Peyer's patch (tissue), 4 donors: ENCODE data around the gene METAP1D. TPM values are rescaled to one million over a fixed set of nuclear protein-coding genes. Genes with fewer than 3 reads are reported as not detected.
A peak's percentile ranks its signal among the peaks of the same experiment; 100 is the strongest.

Source experiments
- DNase-seq, 3 donors: peaks; one replicate each; pipeline ENCODE4 v3.0.0-alpha.2; 2017 to 2019
- H3K27ac ChIP-seq, 4 donors: fragments of 200-600 bp; sonication (generic); one replicate each; pipeline ENCODE4 v1.5.1; 2016 to 2019
- H3K27me3 ChIP-seq, 2 donors: fragments of 200-600 bp; sonication (generic); one replicate each; pipeline ENCODE4 v1.5.1; 2019
- H3K36me3 ChIP-seq, 3 donors: fragments of 200-600 bp; sonication (generic); one replicate each; pipeline ENCODE4 v1.5.1; 2016 to 2019
- H3K4me1 ChIP-seq, 4 donors: fragments of 200-600 bp; sonication (generic); one replicate each; pipeline ENCODE4 v1.5.1; 2016 to 2019
- H3K4me3 ChIP-seq, 4 donors: fragments of 200-600 bp; sonication (generic); 1 replicate in 3 of 4; 2 replicates in 1 of 4; pipeline ENCODE4 v1.5.1; 2016 to 2019; ENCODE audit warnings: mild to moderate bottlenecking in 1 of 4
- H3K9me3 ChIP-seq, 4 donors: fragments of 200-600 bp; sonication (generic); one replicate each; pipeline ENCODE4 v1.5.1; 2016 to 2019; ENCODE audit warnings: mild to moderate bottlenecking in 1 of 4
- POLR2A ChIP-seq, 2 donors: fragments of 450-650 bp; IDR thresholded peaks; one replicate each; pipeline ENCODE4 v1.5.1; 2017; ENCODE audit warnings: antibody characterized with exemption in 2 of 2, mild to moderate bottlenecking in 2 of 2, moderate library complexity in 2 of 2
- total RNA-seq, 4 donors: library from RNA; depleted of rRNA; stranded (reverse); fragments of >200 nt; gene quantifications; one replicate each; pipeline ENCODE4 v1.1.0, GENCODE V29; 2016
- TF ChIP-seq, protein P1 (sequence below), 6 experiments: fragments of 450-650 bp in 4 of 6; fragments of 200-600 bp in 2 of 6; sonication (generic) in 1 of 6; IDR thresholded peaks; one replicate each; pipeline ENCODE4 v1.5.1; 2017 to 2019; ENCODE audit warnings: antibody characterized with exemption in 6 of 6, mild to moderate bottlenecking in 3 of 6, moderate library complexity in 1 of 6

METAP1D gene
- total RNA-seq, 4 donors from 2014 or later: 3.3 to 33.0 (median 6.5) TPM

DNA sequence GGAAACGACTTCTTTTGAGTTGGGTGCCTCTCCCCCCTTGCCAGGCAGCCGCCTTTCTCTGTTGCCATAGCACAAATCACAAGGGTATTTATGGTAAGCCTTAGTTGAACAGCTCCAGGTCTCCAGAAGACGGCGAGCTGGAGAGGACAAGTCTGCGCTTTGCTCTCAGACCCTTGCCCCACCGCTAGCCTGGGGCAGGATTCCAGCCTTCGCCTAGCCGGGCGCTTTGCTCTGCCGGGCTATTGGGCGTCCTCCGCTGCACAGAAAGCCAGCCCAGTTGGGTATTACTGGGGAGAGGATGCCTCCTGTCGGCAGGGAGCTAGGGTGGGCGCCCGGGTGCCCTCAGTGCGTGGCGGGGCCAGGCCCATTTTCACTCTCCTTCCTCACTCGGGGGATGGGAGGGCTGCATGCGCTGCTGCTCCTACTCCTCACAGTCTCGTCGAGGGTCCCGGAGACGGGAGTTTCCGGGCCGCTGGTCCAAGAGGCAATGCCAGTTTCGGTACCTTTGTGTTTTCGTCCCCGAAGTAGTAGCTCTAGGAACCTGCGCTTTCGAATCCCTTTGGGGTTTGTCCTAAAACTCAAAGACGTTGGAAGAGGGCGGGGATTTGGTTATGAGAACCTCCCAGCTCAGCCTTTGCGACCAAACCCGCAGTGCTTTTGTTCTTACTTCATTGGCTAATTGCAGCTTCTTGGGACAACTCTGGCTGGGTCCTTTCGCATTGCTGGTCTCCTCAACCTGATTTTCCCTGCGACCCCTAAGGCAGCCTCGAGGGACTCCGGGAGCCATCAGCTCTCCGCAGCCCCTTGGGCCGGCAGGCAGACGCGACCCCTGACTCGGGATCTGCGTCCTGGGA, 106.6 kb downstream of the METAP1D start:
- Histone ChIP-seq H3K4me1 (peaks cover 0 to 37% (median 17%) of the 10 kb centered on the region in 4 donors), H3K27me3 (peaks cover 0 to 47% of the 10 kb centered on the region in 2 donors), H3K36me3 (no peaks in the 10 kb centered on the region), H3K4me3 (peak overlapping the region in 2 of 4 donors; percentile 20 to 25), H3K27ac (no peak overlapping the region), H3K9me3 (no peaks in the 10 kb centered on the region)
- TF ChIP-seq, protein P1, sequence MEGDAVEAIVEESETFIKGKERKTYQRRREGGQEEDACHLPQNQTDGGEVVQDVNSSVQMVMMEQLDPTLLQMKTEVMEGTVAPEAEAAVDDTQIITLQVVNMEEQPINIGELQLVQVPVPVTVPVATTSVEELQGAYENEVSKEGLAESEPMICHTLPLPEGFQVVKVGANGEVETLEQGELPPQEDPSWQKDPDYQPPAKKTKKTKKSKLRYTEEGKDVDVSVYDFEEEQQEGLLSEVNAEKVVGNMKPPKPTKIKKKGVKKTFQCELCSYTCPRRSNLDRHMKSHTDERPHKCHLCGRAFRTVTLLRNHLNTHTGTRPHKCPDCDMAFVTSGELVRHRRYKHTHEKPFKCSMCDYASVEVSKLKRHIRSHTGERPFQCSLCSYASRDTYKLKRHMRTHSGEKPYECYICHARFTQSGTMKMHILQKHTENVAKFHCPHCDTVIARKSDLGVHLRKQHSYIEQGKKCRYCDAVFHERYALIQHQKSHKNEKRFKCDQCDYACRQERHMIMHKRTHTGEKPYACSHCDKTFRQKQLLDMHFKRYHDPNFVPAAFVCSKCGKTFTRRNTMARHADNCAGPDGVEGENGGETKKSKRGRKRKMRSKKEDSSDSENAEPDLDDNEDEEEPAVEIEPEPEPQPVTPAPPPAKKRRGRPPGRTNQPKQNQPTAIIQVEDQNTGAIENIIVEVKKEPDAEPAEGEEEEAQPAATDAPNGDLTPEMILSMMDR (IDR thresholded peaks at IDR 0.05): peak in 4 of 6 experiments; percentile 14 to 35 (median 24)
- TF ChIP-seq POLR2A (IDR thresholded peaks at IDR 0.05): no peak
- DNase-seq: peak in 1 of 3 donors; percentile 56

DNA sequence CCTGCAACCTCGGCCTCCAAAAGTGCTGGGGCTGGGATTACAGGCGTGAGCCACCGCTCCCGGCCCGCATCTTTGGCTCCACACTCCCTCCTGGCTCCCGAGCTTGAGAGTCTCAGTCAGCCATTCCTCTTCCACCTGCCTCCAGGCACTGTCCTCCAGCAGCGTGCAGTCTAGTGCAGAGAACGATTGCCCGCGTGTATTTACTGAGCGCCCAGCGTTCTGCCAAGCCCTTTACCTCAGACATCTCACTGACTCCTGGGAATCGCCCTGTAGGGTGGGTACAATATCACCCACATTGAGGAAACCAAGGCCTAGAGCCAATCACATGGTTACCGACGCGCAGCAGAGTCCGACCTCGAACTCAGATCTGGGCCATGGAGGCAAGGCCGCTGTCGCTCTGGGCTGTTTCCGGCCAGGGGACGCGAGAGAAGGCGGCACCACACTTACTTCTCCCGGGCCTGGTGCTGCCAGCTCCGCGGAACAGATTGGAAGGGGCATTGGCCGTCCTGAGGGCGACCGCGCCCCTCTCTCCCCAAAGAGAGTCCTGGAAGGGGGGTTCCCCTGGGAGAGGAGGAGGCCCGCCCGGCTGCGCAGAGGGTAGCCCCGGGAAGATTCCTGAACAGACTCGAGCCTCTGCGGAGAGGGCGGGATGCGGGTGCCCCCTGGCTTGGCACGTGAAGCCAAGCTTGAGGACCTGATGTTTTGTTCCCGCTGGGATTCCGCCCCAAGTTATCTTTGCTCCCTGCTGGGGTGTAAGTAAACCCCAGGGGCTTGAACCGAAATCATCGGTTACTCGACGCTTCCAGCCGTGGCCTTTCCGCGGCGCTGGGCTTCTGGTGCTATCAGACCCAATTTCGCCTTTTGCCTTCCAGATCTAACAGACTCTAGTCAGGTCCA, 108.2 kb downstream of the METAP1D start:
- Histone ChIP-seq H3K9me3 (no peaks in the 10 kb centered on the region), H3K4me1 (peaks cover 0 to 22% (median 5%) of the 10 kb centered on the region in 4 donors), H3K27me3 (peaks cover 0 to 41% of the 10 kb centered on the region in 2 donors), H3K4me3 (no peak overlapping the region), H3K36me3 (no peaks in the 10 kb centered on the region), H3K27ac (no peak overlapping the region)
- peak in 1 of 3 donors; percentile 51 for DNase-seq
- TF ChIP-seq POLR2A (IDR thresholded peaks at IDR 0.05): no peak
- TF ChIP-seq, protein P1 (IDR thresholded peaks at IDR 0.05): no peak

DNA sequence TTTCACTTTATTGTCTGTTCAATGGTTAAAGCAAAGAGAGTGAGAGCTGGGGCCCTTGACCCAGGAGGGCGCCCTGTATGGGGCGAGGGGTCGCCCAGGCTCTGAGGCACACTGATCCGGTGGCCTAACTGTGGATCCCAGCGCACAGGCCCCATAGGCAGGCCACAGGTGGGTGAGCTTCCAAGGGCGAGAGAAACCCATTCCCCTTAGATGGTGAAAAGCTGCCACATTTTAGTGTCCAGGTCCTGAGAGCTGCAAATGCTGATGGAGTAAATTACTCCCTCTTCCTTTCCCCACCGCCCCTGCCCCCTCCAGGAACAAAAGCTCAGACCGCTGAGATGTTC, 108.8 kb downstream of the METAP1D start:
- Histone ChIP-seq H3K36me3 (no peaks in the 10 kb centered on the region), H3K27me3 (peaks cover 0 to 41% of the 10 kb centered on the region in 2 donors), H3K4me3 (no peak overlapping the region), H3K4me1 (peaks cover 0 to 17% (median 4%) of the 10 kb centered on the region in 4 donors), H3K27ac (no peak overlapping the region), H3K9me3 (no peaks in the 10 kb centered on the region)
- DNase-seq: no peak
- no peak for TF ChIP-seq POLR2A (IDR thresholded peaks at IDR 0.05)
- TF ChIP-seq, protein P1 (IDR thresholded peaks at IDR 0.05): no peak

DNA sequence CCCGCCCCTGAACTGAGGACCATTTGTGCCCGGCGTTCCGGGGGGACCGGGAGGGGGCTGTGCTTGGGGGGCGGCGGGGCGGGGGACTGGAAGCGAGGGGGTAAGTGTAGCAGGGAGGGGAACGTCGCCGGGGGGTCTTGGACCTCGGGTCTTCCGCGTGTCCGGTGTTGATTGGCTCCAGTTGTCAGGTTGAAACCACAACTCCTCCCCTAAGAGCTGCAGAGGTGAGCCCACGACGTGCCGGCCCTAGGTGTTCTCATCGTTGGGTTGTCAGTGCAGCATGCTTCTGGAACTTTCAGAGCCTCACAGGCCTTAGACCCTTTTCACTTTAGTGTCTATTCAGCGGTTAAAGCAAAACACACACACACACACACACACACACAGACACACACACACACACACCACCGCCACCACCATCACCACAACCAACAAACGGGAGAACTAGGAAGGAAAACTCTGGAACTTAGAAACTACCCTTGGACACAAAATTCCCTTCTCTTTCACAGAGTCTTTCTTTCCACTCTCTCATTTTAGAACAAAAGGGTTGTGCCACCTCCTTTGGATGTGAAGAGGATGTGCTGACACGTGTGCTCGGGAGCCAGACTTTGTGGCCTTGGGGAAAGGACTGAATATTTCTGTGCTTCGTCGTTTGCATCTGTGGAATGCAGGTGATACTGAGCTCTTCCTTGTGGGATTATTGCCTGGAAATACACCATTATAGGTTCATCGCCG, 109.7 kb downstream of the METAP1D start:
- Histone ChIP-seq H3K27me3 (peaks cover 0 to 40% of the 10 kb centered on the region in 2 donors), H3K4me3 (no peak overlapping the region), H3K9me3 (no peaks in the 10 kb centered on the region), H3K36me3 (no peaks in the 10 kb centered on the region), H3K4me1 (peaks cover 0 to 12% (median 4%) of the 10 kb centered on the region in 4 donors), H3K27ac (no peak overlapping the region)
- DNase-seq: no peak
- no peak for TF ChIP-seq POLR2A (IDR thresholded peaks at IDR 0.05)
- TF ChIP-seq, protein P1 (IDR thresholded peaks at IDR 0.05): no peak
